HEK293 (cell line): Measurements from ENCODE around the gene CD83.

Experiments used
- GLI4 ChIP-seq: fragments of 450-650 bp; formaldehyde crosslinking; IDR thresholded peaks from 2 replicates; pipeline ENCODE4 v1.5.1; 2016; ENCODE audit warnings: missing biosample characterization, missing genetic modification characterization
- INSM2 ChIP-seq: fragments of 450-650 bp; formaldehyde crosslinking; IDR thresholded peaks from 2 replicates; pipeline ENCODE4 v1.5.1; 2016; ENCODE audit warnings: missing biosample characterization, missing genetic modification characterization
- KLF1 ChIP-seq: fragments of 450-650 bp; formaldehyde crosslinking; IDR thresholded peaks from 2 replicates; pipeline ENCODE4 v1.5.1; 2016; ENCODE audit warnings: missing biosample characterization, missing genetic modification characterization
- KLF17 ChIP-seq: fragments of 450-650 bp; formaldehyde crosslinking; IDR thresholded peaks from 2 replicates; pipeline ENCODE4 v1.5.1; 2016; ENCODE audit warnings: missing biosample characterization, missing genetic modification characterization
- MEIS1 ChIP-seq: sonication (generic); formaldehyde crosslinking; IDR thresholded peaks from 2 replicates; pipeline ENCODE4 v1.8.1; 2022; ENCODE audit warnings: missing genetic modification reagents, mild to moderate bottlenecking, borderline replicate concordance
- PRDM1 ChIP-seq: fragments of 450-650 bp; formaldehyde crosslinking; IDR thresholded peaks from 2 replicates; pipeline ENCODE4; 2016; ENCODE audit warnings: missing biosample characterization, missing genetic modification characterization
- SP3 ChIP-seq: fragments of 450-650 bp; formaldehyde crosslinking; IDR thresholded peaks from 2 replicates; pipeline ENCODE4 v1.5.1; 2016; ENCODE audit warnings: missing biosample characterization, missing genetic modification characterization
- SP7 ChIP-seq: fragments of 450-650 bp; formaldehyde crosslinking; IDR thresholded peaks from 2 replicates; pipeline ENCODE4 v1.5.1; 2016; ENCODE audit warnings: missing biosample characterization, missing genetic modification characterization
- ZBTB10 ChIP-seq: fragments of 450-650 bp; formaldehyde crosslinking; IDR thresholded peaks from 2 replicates; pipeline ENCODE4 v1.5.1; 2016; ENCODE audit warnings: missing biosample characterization, missing genetic modification characterization
- ZBTB44 ChIP-seq: fragments of 450-650 bp; IDR thresholded peaks from 2 replicates; pipeline ENCODE4 v1.5.1; 2018; ENCODE audit warnings: missing biosample characterization, mild to moderate bottlenecking, missing genetic modification characterization
- ZBTB48 ChIP-seq: fragments of 450-650 bp; formaldehyde crosslinking; IDR thresholded peaks from 2 replicates; pipeline ENCODE4 v1.5.1; 2016; ENCODE audit warnings: missing biosample characterization, missing genetic modification characterization
- ZBTB7A ChIP-seq: fragments of 450-650 bp; formaldehyde crosslinking; IDR thresholded peaks from 2 replicates; pipeline ENCODE4 v1.5.1; 2016; ENCODE audit warnings: low read depth, missing biosample characterization, missing genetic modification characterization
- ZFP37 ChIP-seq: fragments of 450-650 bp; formaldehyde crosslinking; IDR thresholded peaks from 2 replicates; pipeline ENCODE4 v1.5.1; 2016; ENCODE audit warnings: missing biosample characterization, missing genetic modification characterization
- ZNF2 ChIP-seq: fragments of 450-650 bp; formaldehyde crosslinking; IDR thresholded peaks from 2 replicates; pipeline ENCODE4 v1.5.1; 2016; ENCODE audit warnings: missing biosample characterization, missing genetic modification characterization
- ZNF223 ChIP-seq: fragments of 450-650 bp; formaldehyde crosslinking; IDR thresholded peaks from 2 replicates; pipeline ENCODE4 v1.5.1; 2016; ENCODE audit warnings: missing biosample characterization, missing genetic modification characterization
- ZNF335 ChIP-seq: fragments of 450-650 bp; formaldehyde crosslinking; conservative IDR thresholded peaks from 2 replicates; pipeline ENCODE4 v1.5.1; 2016; ENCODE audit warnings: missing biosample characterization, missing genetic modification characterization
- ZNF341 ChIP-seq: fragments of 450-650 bp; formaldehyde crosslinking; IDR thresholded peaks from 2 replicates; pipeline ENCODE4; 2016; ENCODE audit warnings: low read depth, missing biosample characterization, missing genetic modification characterization
- ZNF391 ChIP-seq: fragments of 450-650 bp; formaldehyde crosslinking; IDR thresholded peaks from 2 replicates; pipeline ENCODE4 v1.5.1; 2016; ENCODE audit warnings: low read depth, missing biosample characterization, missing genetic modification characterization, borderline replicate concordance
- ZNF398 ChIP-seq: fragments of 450-650 bp; formaldehyde crosslinking; IDR thresholded peaks from 2 replicates; pipeline ENCODE4 v1.5.1; 2017; ENCODE audit warnings: missing biosample characterization, missing genetic modification characterization
- ZNF48 ChIP-seq: fragments of 450-650 bp; formaldehyde crosslinking; IDR thresholded peaks from 2 replicates; pipeline ENCODE4 v1.5.1; 2016; ENCODE audit warnings: missing biosample characterization, missing genetic modification characterization
- ZNF501 ChIP-seq: fragments of 450-650 bp; formaldehyde crosslinking; IDR thresholded peaks from 2 replicates; pipeline ENCODE4 v1.5.1; 2016; ENCODE audit warnings: missing biosample characterization, missing genetic modification characterization
- ZNF530 ChIP-seq: fragments of 450-650 bp; formaldehyde crosslinking; IDR thresholded peaks from 2 replicates; pipeline ENCODE4 v1.5.1; 2016; ENCODE audit warnings: low read depth, missing biosample characterization, missing genetic modification characterization
- ZNF610 ChIP-seq: fragments of 450-650 bp; formaldehyde crosslinking; IDR thresholded peaks from 2 replicates; pipeline ENCODE4 v1.5.1; 2016; ENCODE audit warnings: missing biosample characterization, missing genetic modification characterization, borderline replicate concordance
- ZNF624 ChIP-seq: fragments of 450-650 bp; formaldehyde crosslinking; IDR thresholded peaks from 2 replicates; pipeline ENCODE4 v1.5.1; 2017; ENCODE audit warnings: missing biosample characterization, missing genetic modification characterization
- ZNF830 ChIP-seq: fragments of 450-650 bp; IDR thresholded peaks from 2 replicates; pipeline ENCODE4 v1.5.0; 2018; ENCODE audit warnings: missing biosample characterization, missing genetic modification characterization, low read depth, mild to moderate bottlenecking, moderate library complexity
- ZSCAN23 ChIP-seq: fragments of 450-650 bp; formaldehyde crosslinking; IDR thresholded peaks from 2 replicates; pipeline ENCODE4 v1.5.1; 2016; ENCODE audit warnings: missing biosample characterization, missing genetic modification characterization
- ZSCAN30 ChIP-seq: fragments of 450-650 bp; IDR thresholded peaks from 2 replicates; pipeline ENCODE4 v1.5.1; 2018; ENCODE audit warnings: missing biosample characterization, mild to moderate bottlenecking, missing genetic modification characterization, moderate library complexity
- ZSCAN5A ChIP-seq: fragments of 450-650 bp; formaldehyde crosslinking; IDR thresholded peaks from 2 replicates; pipeline ENCODE4 v1.5.1; 2016; ENCODE audit warnings: missing biosample characterization, missing genetic modification characterization

CD83 gene

GRCh38 chr6:14117158-14118090, at the start of gene CD83 (continued):
- peak; percentile 30; the same call in 1 of the 2 replicates for TF ChIP-seq ZBTB7A (tag by site-specific recombination)
- peak; percentile 63; the same call in 1 of the 2 replicates for TF ChIP-seq ZBTB48 (tag by site-specific recombination)
- TF ChIP-seq SP3 (tag by site-specific recombination), result peak; percentile 51; the same call in 1 of the 2 replicates
- peak; percentile 73 for TF ChIP-seq ZNF501
- peak; percentile 68 for TF ChIP-seq KLF17
- peak; percentile 71; the same call in 1 of the 2 replicates for TF ChIP-seq SP7 (tag by site-specific recombination)
- no peak for TF ChIP-seq PRDM1 (tag by site-specific recombination)
- TF ChIP-seq MEIS1, result no peak
- no peak for TF ChIP-seq ZNF830 (tag by site-specific recombination)
- TF ChIP-seq ZNF341 (tag by site-specific recombination), result 0 out of 2 replicates have a peak, but pooled peaks have one; percentile 28
- peak; percentile 49; the same call in 1 of the 2 replicates for TF ChIP-seq KLF1 (tag by site-specific recombination)
- TF ChIP-seq ZNF335 (tag by site-specific recombination), result peak; percentile 80
- 0 out of 2 replicates have a peak, but pooled peaks have one; percentile 21 for TF ChIP-seq ZNF2 (tag by site-specific recombination)
- no peak for TF ChIP-seq ZNF624 (tag by site-specific recombination)
- 0 out of 2 replicates have a peak, but pooled peaks have one; percentile 33 for TF ChIP-seq INSM2
- TF ChIP-seq ZSCAN5A (tag by site-specific recombination), result no peak
- TF ChIP-seq ZNF610 (tag by site-specific recombination), result 0 out of 2 replicates have a peak, but pooled peaks have one; percentile 29
- TF ChIP-seq ZNF391 (tag by site-specific recombination), result peak; percentile 16; the same call in 1 of the 2 replicates
- TF ChIP-seq ZBTB10 (tag by site-specific recombination), result peak; percentile 15; the same call in 1 of the 2 replicates
- TF ChIP-seq ZSCAN30 (tag by site-specific recombination), result peak; percentile 11; the same call in 1 of the 2 replicates
- TF ChIP-seq ZNF398 (tag by site-specific recombination), result no peak
- TF ChIP-seq ZSCAN23 (tag by site-specific recombination), result no peak
- TF ChIP-seq ZFP37 (tag by site-specific recombination), result 0 out of 2 replicates have a peak, but pooled peaks have one; percentile 26
- TF ChIP-seq ZNF223 (tag by site-specific recombination), result peak; percentile 42; the same call in 1 of the 2 replicates
- no peak for TF ChIP-seq ZNF48 (tag by site-specific recombination)
- 0 out of 2 replicates have a peak, but pooled peaks have one; percentile 10 for TF ChIP-seq ZBTB44 (tag by site-specific recombination)
- TF ChIP-seq GLI4 (tag by site-specific recombination), result no peak
- TF ChIP-seq ZNF530 (tag by site-specific recombination), result no peak
